GM18909 (cell line): ENCODE data around the gene PTGFRN.
"Not testable (repeated sequence)": the region's sequence is repeated elsewhere in the genome, so short reads cannot be mapped to it uniquely, and the experiment has no call there.

Experiments used
- ATAC-seq: cut with Tn5 transposase; IDR thresholded peaks from one replicate; pipeline ENCODE4 v1.9.1; 2021; ENCODE audit warnings: mild to moderate bottlenecking; ENCODE audit not compliant: unreplicated experiment, poor library complexity

Gene PTGFRN

DNA sequence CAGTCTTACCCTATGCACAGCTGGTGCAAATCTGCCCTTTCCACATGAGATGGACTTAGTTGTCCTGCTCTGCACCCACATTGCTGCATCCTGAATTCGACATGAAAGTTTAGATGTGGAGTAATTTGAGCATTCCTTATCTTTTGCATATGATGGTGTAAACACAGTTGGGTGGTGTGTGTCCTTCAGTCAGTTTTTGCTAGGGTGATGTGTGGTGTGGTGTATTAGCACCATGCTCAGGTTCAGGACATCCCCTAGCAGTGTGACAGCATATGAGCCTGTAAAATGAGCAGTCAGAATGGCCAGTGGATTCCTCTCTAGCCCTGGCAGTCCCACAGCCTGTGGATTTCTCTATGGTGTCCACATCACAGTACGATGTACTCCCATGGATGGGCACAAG, 49.3 kb downstream of the PTGFRN start:
- no peak for ATAC-seq

DNA sequence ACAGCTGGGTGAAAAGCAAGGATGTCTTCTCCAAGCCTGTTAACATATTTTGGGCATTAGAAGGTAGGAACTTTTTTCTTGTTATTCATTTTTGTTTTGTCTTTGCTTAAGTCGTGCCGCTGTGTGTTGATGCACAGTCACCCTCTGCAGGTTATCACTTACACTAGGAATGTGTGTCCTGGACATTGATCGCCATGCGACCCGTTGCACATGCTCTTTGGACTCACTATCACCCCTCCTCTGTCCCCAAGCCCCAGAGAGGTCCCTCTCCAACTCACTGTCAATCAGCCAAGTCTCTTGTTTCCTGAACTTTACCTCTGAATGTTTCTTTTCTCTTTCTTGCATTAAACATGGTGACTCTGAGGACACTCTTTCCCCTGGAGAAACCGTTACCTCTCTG, 51.9 kb downstream of the PTGFRN start:
- no peak for ATAC-seq

DNA sequence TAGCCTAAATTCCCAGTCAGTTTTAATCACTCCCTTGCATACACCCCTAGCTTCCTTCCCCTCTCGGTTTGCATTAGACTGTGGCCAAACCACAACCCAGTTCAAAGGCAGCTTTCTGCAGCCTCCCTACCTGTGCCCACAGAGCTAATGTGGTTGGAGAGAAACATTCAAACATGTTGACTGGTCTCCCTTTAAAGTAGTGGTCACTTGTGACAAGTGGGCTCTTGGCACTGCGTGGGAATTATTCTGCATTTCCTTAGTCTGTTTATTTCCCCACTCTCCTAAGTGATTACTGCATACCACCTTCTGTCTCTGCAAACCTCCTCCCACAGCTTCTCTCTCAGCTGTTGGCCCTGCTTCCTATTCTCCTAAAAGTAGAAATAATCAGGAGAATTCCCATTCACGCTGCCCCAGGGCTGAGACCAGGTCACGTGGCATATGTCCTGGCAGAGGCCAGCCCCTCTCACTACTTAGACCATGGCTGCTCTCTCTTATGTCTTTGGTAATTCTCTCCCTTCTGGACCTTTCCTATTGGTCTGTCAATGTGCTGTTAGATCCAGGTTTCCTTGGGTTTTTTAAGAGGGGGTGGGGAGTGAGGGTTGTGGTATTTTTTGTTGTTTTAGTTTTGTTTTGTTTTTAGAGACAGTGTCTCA, 53.4 kb downstream of the PTGFRN start:
- ATAC-seq, result no peak

DNA sequence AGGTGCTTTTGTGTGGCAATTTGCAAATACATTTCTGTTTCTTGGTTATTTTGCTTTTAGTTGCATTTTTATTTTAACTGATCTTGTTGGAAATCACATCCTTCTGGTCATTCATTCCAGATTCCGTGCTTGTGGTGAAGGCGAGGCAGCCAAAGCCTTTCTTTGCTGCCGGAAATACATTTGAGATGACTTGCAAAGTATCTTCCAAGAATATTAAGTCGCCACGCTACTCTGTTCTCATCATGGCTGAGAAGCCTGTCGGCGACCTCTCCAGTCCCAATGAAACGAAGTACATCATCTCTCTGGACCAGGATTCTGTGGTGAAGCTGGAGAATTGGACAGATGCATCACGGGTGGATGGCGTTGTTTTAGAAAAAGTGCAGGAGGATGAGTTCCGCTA, 57.1 kb downstream of the PTGFRN start:
- no peak for ATAC-seq

DNA sequence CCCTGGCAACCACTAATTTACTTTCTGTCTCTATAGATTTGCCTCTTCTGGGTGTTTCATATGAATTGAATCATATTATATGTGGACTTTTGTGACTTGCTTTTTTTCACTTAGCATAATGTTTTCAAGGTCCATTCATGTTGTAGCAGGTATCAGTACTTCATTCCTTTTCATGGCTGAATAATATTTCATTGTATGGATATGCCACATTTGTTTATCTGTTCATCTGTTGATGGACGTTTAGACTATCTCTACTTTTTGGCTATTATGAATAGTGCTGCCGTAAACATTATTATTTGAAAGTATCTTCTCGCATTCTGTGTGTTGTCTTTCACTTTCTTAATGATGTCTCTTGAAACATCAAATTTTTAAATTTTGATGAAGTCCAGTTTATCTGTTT, 59.0 kb downstream of the PTGFRN start:
- ATAC-seq, result no peak

DNA sequence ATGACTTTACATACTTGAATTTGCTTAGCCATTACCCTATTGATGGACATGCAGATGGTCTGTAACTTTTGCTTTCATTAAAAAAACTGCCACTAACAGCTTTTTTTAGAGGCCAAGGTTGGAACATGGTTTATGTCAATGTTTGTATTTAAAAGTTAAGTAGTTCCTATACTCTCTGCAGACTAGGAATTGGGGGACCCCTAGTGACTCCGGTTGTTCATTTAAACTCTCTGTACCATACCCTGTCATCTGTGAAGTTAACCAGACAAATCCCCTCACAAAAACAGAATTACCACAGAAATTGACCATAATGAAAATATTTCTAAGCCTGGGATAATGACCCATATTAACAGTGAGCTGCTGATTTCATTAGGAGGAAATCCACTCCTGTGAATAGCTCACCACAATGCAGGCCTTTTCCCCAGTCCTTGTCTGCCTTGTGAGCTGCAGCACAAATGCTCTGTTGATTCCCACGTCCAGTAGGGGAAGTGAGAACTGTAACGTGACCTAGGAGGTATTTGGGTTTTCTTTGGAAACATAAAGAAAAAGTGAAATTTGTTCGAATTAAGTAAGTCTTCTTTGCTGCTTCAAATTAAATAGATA, 61.6 kb downstream of the PTGFRN start:
- no peak for ATAC-seq

DNA sequence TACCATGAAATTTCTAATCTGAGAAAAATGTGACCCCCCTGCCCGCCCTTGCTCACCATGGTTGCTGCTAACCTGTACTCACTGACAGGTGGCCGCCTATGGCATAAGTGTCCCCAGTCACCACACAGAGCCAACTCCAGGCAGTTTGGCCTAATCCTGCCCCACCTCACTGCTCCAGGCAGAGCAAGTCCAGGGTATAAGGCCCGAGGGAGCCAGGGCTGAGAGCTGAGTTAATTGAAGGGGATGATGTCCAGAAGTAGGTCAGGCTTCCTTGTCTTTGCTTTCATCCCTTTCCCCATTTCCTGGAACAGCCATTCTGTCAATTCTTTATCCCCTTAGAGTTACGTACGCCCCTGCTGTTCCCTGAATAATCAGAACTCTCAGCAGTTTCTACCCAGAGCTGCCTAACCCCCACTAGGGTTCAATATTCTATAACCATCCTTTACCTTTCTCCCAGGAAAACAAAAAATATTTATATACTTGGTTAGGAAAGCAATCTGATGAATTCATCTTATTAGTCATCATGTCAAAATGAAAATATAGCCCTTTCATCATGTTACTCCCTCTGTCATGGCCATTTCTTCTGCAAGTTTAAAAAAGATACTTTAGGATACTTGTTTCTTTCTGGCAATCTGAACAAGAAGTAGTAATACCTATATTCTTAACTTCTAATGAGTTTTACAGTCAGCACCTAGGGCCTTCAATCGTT, 62.4 kb downstream of the PTGFRN start:
- ATAC-seq, result no peak

DNA sequence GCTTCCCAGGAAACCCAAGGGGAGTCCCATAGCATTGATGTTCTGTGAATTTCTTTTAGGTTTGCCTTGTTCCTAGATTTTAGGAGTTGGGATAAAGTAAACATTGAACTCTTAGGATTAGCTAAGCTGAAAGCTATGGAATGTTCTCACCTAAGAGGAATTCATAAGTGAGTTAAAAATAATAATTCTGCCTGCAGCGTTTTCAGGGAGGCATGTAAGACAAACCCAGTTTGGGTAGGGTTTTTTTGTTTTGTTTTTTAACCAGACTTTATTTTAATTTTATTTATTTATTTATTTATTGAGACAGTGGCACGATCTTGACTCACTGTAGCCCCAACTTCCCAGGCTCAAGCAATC, 62.9 kb downstream of the PTGFRN start:
- ATAC-seq, result no peak

DNA sequence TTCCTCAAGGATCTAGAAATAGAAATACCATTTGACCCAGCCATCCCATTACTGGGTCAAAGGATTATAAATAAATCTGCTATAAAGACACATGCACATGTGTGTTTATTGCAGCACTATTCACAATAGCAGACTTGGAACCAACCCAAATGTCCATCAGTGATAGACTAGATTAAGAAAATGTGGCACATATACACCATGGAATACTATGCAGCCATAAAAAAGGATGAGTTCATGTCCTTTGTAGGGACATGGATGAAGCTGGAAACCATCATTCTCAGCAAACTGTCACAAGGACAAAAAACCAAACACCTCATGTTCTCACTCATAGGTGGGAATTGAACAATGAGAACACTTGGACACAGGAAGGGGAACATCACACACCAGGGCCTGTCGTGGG, 70.6 kb downstream of the PTGFRN start:
- not testable (repeated sequence) for ATAC-seq

DNA sequence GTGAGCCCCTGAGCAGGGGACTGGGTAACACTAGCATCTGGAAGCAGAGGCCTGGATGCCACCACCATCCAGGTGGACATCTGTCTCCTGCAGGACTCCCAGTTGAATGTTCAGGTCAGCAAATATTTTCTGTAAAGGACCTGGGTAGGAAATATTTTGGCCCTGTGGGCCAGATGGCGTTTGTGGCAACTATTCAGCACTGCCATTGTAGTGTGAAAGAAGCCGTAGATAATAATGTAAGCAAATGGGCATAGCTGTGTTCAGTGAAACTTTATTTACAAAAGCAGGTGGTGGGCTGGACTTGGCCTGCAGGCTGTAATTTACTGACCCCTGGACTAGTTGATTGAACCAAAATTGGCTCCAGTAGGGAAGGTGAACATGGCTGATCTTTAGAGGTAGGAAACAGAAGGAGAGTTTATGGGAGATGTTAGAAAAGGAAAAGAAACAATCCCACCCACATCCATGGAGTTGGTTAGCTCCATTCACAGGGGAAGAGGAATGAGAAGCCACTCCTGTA, 71.9 kb downstream of the PTGFRN start:
- ATAC-seq, result no peak

DNA sequence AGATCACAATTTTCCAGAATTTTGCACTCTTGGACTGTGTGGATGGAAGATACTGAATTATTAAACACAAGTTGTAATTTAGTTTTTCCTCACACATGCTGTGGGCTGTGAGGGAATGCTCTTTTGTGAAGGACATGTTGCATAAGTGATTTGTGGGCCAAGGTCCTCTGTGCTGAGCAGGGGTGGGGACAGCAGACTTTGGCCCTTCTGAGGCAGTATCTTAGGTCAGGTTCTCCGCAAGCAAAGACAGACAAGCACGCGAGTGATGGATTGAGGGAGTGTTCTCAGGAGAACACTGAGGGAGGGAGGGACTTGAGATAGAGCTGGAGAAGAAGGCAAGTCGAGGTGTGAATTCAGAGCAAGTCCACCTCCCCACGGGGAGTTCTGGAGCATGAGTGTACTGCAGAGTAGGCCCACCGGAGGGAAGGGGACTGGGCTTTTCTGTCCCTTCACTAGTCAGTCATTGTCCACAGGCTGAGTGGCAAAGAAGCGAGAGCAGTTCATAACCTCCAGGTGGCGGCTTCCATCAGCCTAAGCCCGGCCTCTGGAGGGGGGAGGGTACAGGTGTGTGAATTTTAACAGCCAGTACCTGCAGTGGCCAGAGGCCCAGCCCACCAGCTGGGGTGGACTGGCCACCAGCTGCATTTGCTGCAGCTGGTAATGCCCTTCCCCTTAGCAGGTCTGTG, 72.7 kb downstream of the PTGFRN start:
- ATAC-seq, result no peak

DNA sequence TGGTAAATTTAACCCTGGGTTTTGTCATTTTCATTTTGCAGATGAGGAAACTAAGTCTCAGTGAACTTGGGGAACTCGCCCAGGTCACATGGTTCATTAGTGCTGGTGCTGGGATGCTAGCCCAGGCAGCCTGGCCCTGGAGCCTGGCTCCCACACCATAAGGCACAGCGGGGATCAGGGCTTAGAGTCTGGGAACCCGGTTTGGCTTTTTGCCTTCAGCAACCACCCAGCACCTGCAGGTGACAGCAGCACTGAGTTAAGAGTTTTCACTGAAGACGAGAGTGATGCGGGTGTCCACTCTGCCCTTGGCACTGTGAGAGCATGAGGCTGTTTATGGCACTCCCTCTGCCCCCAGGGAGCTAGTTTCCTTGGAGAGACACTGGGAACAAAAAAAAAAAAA, 73.4 kb downstream of the PTGFRN start:
- ATAC-seq, result no peak

DNA sequence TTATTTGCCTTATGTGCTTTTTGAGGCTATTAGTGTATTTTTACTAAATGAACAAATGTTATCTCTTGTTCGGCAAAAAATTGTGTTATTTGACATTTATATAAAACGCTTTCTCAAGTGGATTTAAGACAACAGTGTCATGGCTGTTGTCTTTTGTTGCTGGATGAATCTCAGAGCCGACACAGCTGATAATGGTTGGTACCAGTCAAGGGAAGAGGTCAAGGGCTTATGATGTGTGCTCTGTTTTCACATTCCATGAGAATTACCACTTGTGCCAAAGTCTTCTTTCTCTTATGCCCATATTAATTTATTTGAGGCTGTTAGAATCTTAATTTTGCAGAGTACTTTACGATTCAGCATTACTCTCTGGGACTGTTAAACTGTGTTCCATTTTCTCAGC, 74.0 kb downstream of the PTGFRN start:
- ATAC-seq, result no peak

DNA sequence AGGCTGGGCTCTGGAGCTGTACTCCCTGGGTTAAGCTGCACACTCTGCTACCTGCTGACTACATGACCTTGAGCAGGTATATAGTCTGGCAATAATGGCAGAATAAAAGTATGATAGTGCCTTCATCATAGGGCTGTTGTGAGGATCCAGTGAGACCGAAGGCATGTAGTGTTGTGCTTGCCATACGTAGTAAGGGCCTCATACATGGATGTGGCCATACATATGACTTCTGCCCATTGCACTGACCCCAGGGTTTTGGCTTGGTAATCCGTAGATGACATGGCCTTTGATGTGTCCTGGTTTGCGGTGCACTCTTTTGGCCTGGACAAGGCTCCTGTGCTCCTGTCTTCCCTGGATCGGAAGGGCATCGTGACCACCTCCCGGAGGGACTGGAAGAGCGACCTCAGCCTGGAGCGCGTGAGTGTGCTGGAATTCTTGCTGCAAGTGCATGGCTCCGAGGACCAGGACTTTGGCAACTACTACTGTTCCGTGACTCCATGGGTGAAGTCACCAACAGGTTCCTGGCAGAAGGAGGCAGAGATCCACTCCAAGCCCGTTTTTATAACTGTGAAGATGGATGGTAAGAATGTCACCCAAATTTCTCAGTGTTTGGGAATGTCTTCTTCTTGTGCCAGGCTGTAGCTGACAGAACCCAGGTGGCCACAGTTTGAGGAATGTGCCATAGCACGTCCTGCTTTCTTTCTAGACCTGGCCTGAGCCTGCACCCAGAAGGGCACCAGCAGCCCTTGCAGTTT, 74.9 kb downstream of the PTGFRN start:
- ATAC-seq, result no peak

DNA sequence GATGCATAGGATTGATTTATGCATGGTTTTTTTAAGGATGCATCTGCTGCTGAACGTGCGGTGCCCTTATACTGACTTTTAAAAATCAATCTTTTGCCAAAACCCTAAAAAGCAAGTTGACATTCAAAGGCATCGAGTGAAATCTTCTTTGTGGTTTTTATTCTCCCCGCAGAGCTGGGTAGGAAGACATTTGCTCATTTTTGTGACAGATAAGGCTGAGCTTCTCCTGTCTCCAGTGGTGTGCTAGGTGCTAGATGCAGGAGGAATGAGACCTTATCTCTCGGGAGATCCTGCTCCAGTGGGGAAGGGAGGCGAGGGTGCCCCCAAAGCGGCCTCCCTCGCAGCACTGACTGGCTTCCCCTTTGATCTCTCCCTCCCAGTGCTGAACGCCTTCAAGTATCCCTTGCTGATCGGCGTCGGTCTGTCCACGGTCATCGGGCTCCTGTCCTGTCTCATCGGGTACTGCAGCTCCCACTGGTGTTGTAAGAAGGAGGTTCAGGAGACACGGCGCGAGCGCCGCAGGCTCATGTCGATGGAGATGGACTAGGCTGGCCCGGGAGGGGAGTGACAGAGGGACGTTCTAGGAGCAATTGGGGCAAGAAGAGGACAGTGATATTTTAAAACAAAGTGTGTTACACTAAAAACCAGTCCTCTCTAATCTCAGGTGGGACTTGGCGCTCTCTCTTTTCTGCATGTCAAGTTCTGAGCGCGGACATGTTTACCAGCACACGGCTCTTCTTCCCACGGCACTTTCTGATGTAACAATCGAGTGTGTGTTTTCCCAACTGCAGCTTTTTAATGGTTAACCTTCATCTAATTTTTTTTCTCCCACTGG, 76.9 kb downstream of the PTGFRN start:
- no peak for ATAC-seq

DNA sequence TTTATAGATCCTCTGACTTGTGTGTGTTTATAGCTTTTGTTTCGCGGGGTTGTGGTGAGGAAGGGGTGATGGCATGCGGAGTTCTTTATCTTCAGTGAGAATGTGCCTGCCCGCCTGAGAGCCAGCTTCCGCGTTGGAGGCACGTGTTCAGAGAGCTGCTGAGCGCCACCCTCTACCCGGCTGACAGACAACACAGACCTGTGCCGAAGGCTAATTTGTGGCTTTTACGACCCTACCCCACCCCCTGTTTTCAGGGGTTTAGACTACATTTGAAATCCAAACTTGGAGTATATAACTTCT, 77.5 kb downstream of the PTGFRN start:
- no peak for ATAC-seq

DNA sequence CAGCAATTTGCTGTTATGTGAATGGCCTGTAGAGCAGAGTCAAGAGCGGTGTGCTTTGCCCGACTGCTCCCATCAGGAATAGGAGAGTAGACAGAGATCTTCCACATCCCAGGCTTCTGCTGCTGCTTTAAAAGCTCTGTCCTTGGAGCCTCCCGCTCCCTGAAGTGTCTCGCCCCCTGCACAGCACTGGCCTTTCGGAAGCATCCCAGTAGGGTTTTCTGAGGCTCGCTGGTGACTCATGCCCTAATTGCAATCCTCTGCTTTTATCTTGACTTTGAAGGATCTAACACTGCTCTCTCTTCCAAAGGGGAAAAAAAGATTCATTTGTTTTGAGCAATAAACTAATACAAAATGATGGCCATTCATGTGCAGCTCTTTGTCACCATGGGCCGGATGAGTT, 78.5 kb downstream of the PTGFRN start:
- ATAC-seq, result no peak

DNA sequence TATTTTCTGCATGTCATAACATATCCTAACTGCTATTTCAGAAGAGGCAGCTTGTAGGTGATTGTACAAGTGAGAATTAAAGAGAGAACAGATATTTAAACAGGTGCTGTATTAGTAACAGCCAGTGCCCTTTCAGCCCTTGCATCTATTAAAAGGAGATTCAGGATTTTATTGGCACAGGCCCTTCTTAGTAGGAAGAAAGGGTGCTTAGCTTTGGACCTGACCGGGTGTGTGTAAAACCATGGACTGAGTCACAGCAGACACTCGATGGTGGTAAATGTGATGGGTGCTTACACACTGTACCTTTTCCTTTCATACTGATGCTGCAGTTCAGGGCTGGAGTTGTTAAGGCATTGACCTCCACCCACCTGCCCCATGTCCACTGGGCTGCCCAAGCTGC, 79.2 kb downstream of the PTGFRN start:
- no peak for ATAC-seq

DNA sequence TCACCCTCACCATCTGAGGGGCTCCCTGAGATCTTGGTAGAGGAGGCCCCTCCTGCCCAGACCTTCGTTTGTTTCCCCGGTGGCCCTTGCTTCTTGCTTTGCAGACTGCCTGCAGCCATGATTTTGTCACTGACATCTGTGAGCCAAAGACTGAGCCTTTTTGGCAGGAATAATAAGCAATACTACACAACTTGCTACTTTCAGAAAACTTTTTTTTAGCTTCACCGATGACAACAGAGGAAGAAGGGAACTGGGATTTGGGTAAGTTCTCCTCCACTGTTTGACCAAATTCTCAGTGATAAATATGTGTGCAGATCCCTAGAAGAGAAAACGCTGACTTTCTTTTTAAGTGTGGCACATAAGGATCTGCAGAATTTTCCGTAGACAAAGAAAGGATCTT, 80.1 kb downstream of the PTGFRN start:
- ATAC-seq, result no peak

DNA sequence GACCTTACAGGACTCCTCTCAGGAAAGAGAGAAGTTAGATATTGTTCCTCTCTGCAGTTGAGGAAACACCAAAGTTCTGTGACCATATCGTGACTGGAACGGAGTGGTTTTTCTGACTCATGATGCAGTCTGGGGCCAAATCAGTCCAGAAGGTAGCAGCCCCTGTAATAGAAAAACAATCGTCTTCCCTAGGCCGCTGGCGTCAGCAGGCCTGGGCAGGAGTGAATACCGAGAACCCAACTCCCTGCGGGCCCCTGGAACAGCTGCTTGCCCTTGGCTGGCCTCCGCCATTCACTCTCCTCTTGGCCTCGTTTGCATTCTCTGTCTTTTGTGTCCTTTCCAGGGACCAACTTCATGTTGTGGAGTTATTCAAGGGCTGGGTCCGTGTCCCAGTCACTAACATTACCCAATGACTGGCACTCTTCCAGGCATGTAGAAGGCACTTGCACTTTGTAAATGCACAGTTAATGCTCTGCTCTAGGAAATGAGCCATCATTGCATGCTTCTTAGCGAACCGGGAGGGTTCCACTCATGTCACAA, 81.0 kb downstream of the PTGFRN start:
- no peak for ATAC-seq
